GM12878 (cell line): ENCODE measurements around the gene DPM3. TPM values are rescaled to one million over a fixed set of nuclear protein-coding genes. Genes with fewer than 3 reads are reported as not detected.

ENCODE experiments used
- IKZF2 ChIP-seq, 2 experiments: fragments of 450-650 bp; IDR thresholded peaks; 2 replicates each; pipeline ENCODE4 v1.6.1; 2017; ENCODE audit warnings: mild to moderate bottlenecking in 2 of 2, moderate library complexity in 2 of 2
- KAT2A ChIP-seq: conservative IDR thresholded peaks from 2 replicates; pipeline ENCODE4 v1.6.1; 2011; ENCODE audit warnings: low read depth, low read length; ENCODE audit not compliant: control insufficient read depth
- MLLT1 ChIP-seq: fragments of 450-650 bp; IDR thresholded peaks from 2 replicates; pipeline ENCODE4 v1.6.1; 2016; ENCODE audit warnings: mild to moderate bottlenecking
- ZBTB40 ChIP-seq: fragments of 450-650 bp; IDR thresholded peaks from 2 replicates; pipeline ENCODE4 v1.6.1; 2016; ENCODE audit warnings: mild to moderate bottlenecking, moderate library complexity, borderline replicate concordance
- polyA plus RNA-seq, 11 experiments: library from polyadenylated mRNA; depleted of rRNA in 4 of 11; unstranded in 6 of 11; stranded (reverse) in 5 of 11; fragments of >200 nt; fragmentation: Nextera tagmentation in 4 of 11; fragmentation: Illumina TruSeq in 1 of 11; extraction: Ambion mirVana in 4 of 11; extraction: Trizol in 1 of 11; gene quantifications; 1 replicate in 1 of 11; 2 replicates in 10 of 11; pipeline versions ENCODE4 v1.2.1 to v1.2.3, GENCODE V29; 2011 to 2016; ENCODE audit warnings: inconsistent platforms in 2 of 11, missing spikeins in 2 of 11, low read depth in 1 of 11
- total RNA-seq, 4 experiments: library from RNA; depleted of rRNA in 3 of 4; stranded (reverse); fragments of >200 nt in 3 of 4; fragmentation: Illumina TruSeq in 1 of 4; extraction: Trizol in 1 of 4; gene quantifications; 2 replicates each; pipeline versions ENCODE4 v1.2.1 to v1.2.3, GENCODE V29; 2013 to 2021

Gene DPM3
- total and polyA plus RNA-seq, 10 of the 15 experiments (the other 5 are each of a cell fraction or from before 2014, with no cell fraction given), result 5.9 to 78.7 (median 25.7) TPM

GRCh38 chr1:155184835-155185782 is 44.8 kb upstream of the DPM3 start (continued):
- TF ChIP-seq IKZF2 (IDR thresholded peaks at IDR 0.05) (peak; percentile 73 to 84), ZBTB40 (no peak), MLLT1 (no peak; the same call in 1 of the 2 replicates), KAT2A (no peak)
